ENCODE measurements around the gene HK3. TPM values are rescaled to one million over a fixed set of nuclear protein-coding genes. Genes with fewer than 3 reads are reported as not detected.

The HK3 gene
- total RNA-seq, 1 experiment from 2014 or later = not detected

DNA sequence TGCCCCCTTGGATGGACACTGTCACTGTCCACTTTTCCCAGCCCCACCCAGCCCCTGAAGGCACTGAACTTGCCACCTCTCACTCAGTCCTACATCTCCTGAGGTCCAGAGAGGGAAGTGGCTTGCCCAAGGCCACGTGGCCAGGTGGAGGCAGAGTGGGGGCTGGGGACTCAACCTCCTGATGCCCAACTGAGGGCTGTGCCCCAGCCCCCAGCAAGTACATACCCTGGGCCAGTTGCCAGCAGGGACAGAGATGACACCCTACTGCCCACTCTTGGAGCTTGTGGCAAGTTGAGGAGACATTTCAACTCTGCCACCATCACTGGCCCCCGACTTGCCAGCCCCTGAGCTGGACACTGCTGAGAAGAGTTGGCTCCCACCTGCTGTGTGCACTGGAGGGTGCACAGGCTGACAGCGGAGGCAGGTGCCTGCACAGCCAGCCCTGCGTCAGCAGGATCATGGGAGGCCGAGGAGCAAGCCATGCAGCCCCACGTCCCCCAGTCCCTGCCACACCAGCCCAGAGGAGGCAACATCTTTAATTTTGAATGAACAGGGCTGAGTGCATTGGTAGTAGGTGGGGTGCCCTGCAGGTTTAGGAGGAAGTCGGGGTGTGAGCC lies 49.4 kb downstream of the HK3 start:
- DNase-seq (ENCODE audit: low read depth) = no peak

DNA sequence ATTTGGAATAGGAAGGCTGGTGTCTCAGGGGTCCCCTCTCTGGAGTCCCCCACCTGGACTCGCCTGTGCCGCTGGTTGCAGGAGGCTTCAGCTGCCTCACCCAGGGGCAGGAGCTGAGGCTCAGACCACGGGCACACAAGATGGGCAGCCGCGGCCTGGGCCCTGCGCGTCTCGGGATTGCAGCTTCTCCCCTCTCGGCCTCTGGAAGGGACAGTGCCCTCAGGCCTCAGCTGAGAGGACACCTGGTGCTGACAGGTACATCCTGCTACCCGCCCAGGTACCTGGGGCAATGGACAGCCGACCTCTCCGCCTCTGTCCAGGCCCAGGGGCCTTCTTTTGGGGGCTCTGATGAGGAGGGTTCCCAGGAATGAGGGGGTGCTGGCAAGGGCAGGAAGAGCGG lies 50.5 kb downstream of the HK3 start:
- no peak for DNase-seq (ENCODE audit: low read depth)

DNA sequence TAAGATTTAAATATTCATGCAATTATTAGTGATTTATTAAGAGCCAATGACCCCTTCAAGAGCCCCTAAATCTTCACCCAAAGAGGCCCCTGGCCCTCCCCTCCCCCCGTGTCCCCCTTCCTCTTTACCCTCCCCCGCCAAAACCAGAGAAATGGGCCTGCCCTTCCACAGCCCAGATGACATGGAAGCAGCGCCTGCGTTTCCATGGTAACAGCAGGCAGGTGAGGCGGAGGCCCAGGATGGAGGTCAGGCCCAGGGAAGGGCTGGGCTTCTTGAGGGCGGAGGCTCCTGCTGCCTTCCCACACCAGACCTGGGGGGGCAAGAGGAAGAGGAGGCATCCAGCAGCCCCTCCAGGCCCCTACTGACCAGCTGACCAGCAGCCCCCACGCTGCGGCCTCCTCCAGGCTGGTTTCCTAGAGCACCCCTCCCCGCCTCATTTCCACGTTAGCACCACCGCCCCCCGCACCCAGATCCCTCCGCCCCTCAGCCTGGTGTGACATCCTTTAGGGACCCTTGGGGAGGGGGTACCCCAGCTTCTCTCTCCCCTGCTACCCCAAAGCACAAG lies 51.3 kb downstream of the HK3 start:
- no peak for DNase-seq (ENCODE audit: low read depth)

DNA sequence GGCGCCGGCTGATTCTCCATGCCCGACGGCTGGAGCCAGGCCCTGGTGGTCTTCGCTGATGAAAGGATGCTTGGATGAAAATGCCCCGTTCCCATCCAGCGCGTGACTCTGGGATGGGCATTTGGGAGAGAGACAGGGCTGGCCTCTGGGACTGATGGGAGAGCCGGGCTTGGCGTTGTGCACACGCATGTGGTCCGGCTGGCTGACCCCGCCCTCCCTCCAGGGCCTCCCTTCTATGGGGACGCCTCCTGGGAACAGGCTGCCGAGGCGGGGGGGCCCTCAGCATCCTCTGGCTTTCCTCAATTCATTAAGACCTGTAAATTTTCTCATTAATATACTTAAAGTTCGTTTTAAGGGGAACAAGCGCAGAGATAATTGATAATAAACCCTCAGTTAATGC lies 52.0 kb downstream of the HK3 start:
- no peak for DNase-seq (ENCODE audit: low read depth)

DNA sequence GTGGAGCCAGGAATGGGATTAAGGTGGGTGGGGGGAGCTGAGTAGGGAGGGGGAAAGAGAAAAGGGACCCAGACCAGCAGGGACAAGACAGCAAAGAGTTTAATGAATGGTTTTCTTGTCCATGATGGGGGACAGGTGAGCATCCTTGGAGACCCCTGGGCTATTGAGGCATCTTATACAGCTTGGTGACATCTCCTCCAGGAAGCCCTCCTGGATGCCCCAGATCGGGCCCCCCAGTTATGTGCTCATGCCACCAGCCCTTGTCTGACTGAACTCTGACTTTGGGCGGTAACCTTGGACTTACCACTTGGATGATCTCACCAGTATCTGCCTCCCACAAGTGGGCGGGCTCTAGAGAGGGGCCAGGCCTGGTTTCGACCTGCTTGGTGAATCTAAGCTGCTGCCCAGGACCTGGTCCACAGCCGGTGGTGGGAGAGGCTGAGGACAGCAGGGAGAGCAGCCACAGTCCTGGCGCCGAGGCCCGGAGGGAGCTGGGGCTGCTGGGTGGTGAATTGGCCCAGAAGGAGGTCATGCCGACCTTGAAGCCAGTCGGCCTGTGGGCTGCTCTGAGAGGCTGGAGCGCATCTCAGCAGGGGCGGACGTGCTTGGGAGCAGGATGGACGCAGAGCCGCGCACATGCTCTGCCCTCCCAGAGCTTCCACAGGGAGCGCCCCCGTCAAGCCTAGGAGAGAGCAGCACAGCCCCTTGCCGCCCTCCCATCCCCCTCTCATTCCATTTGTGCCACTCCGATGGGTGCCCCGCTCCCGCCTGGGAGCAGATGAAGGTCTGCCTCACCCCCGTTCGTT lies 52.6 kb downstream of the HK3 start:
- peak; percentile 73 for DNase-seq (ENCODE audit: low read depth)

DNA sequence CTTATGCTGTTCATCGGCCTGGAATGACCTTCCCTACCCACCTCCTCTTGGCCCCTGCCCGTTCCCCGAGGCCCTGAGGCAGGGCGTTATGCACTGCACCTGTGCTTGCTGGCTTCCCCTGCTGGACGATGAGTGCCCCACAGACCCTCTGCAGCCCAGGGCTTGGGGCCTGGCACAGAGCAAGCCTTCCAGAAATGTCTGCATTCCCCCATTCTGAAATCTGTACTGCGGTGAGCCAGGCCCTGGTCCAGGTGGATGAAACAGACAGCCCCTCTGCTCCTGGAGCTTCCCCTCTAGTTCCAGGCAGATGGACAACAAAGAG lies 53.8 kb downstream of the HK3 start:
- no peak for DNase-seq (ENCODE audit: low read depth)

DNA sequence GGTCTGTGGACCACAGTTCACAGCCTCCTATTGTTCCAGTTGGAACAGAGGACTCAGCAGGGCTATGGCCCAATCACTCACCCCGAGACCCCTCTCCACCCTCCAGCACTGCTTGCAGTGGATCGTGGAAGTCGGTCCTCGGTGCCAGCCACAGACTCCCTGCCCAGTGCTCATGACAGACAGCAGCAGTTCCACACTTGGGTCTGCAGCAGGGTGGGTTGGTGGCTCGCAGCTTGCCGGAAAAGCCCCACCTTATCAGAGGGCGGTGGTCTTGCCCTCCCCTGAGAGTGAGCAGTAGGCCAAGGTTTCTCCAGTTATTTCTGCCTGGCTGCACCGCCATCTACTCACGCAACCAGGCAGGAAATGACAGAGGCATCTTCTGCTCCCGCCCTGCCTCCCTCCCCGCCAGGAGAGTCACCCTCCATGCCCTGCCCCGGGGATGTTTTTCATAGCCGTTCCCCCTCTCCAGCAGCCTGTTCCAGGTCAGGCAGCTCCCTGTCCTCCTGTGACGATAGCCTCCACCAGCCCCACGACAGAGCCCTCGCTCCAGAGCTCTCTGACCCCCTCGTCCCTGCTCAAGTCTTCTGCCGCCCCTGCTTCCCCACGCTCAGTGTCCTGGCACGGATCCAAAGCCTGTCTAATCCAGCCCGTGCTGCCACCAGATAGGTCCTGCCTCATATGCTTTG lies 54.3 kb downstream of the HK3 start:
- DNase-seq (ENCODE audit: low read depth) = peak; percentile 90

DNA sequence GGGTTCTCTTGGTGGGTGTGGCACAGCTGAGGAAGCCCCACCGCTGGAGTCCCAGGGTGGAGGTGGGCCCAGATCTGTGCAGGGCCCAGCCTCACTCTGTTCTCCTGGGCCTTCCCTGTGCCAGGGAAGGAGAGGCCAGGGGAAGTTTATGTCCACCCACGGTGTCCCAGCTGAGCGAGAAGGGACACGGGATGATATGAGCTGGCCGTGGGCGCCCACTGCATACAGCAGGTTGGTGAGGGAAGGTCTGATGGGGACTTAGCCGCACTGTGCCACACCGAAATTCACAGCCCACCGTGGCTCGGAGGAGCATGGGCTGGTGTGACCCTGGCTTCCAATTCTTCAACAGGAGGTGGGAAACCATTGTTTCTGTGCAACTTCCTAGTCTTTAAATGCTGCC lies 54.9 kb downstream of the HK3 start:
- DNase-seq (ENCODE audit: low read depth) = no peak

DNA sequence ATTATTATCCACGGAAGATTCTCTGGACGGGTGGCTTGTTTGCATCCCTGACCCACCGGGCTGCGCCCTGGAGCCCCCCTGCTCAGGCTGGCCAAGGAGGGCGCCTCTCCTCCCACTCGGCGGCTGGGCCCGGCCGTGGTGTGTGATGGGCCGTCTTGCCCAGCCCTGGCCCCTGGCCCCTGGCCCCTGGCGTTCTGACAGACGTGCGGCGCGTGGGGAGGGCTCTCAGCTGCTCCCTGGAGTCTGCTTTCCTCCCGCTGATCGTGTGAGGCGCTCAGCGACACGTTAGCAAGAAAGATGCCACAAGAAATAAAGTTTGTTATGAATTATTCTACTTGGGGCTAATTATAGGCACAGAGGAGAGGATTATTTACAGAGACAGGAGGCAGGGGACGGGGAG lies 55.5 kb downstream of the HK3 start:
- DNase-seq (ENCODE audit: low read depth) = no peak

DNA sequence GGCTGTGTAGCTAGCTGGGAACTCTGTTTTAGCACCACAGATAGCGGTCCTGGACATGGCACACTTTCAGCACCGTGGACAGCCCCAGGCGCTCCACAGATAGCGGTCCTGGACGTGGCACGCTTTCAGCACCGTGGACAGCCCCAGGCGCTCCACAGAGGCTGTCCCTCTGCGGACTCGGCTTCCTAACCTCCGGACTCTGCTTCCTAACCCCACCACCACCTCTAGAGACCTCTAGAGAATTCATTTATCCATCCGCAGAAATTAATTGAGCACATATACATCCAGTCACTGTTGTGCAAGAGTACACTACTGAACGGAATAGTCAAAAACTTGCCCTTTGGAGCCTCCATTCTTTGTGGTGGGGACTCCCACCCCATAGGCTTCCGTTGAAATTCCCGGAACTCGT lies 61.4 kb downstream of the HK3 start:
- DNase-seq (ENCODE audit: low read depth) = peak; percentile 95

DNA sequence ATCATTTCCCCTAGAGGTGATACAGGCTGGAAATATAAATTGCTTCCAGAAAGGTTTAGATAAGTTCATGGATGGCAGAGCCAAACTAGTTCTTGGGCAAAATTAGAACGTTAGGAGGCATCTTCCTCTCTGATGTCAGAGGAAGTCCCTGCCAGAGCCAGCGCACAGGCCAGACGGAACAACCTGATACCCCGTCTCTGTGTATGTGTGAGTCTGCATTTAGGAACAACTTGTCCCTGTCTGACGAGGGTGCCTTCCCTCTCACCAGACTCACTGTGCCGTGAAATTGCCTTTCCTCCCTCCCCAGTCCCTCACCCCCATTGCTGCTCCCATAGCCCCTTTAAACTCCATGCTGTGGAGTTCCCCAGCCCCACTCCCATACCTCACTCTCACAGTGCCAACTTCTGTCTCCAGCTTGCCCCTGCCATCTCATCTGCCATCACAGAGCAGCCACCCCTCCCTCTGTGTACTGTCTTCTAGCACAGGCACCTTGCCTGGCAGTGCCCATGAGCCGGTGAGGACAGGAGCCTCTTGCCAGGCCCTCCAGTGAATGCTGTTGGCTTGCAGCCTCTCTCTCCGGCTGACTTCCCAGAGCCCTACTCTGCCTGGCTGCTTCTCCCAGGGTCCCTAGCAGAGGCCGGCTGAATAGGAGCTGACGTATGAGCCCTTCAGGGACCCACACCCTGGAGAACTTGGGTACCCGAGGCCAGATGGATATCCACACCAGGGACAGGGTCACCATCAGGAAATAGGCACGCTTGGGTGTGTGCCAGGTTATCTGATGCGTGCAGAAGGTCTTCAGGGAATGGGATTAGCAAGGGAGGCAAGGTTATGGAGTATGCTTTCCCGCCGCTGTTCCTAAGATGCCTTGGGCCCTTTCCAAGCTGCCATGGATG lies 62.1 kb downstream of the HK3 start:
- no peak for DNase-seq (ENCODE audit: low read depth)

DNA sequence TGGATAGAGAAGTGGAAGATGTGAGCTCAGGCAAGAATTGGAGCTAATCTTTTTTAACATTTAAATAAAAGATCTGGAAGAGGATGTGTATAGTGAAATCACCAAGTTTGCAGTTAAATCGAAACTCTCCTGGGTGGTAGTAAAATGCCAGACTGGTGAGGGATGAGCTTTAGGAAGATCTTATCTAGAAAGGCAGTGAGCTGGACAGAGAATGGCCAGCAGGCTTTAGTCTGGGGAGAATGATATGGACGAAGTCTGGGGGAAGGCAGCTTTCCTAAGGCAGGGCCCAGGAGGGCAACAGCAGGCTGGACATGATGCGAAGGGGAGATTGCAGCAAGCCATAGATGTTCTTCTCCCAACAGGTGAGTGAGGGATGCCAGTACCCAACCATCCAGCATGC lies 63.2 kb downstream of the HK3 start:
- no peak for DNase-seq (ENCODE audit: low read depth)

DNA sequence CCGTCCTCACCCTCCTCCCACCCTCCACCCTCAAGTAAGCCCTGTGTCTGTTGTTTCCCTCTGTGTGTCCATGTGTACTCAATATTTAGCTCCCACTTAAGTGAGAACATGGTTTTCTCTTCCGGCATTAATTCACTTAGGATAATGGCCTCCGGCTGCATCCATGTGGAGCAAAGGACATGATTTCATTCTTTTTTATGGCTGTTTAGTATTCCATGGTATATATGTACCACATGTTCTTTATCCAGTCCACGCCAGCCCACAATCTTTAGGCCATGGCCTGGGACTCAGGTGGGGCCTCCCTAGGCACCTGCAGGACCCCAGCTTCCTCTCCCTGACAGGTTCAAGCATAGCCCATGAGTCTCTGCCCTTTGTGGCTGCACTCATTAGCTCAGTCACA lies 65.9 kb downstream of the HK3 start:
- no peak for DNase-seq (ENCODE audit: low read depth)

DNA sequence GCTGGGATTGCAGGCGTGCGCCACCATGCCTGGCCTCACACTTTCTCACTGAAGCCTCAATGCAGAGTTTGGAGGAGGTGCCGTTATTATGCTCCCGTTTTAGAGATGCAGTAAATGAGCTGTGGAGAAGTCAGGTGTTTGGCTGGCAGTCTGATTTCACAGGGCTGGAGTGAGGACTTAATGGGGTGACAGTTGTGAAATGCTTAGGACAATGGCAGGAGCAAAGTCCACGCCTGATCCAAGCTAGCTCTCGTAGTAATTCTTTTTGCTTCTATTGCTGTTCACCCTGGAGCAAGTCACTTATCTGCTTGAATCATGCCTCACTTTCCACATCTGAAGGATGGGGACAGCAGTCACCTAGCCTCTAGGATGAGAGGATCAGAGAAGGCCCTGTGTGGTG lies 67.0 kb downstream of the HK3 start:
- DNase-seq (ENCODE audit: low read depth) = no peak

DNA sequence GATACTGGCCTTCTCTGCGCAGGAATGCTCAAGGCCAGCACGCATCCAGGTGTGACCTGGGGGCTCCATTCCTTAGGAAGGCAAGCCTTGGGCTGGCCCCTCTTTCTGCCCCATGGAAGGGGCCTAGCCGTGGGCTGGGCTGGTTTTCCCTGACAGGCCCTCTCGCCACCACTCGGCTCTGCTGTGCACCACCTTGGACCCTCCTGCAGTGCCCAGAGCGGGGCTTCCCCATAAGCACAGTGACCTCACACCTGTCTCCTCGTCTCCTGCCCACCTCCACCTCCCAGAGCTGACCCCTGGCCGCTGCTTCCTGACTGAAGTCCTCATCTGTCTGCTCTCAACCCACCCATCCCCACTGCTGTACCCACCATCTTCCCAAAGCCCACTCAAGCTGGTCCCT lies 67.7 kb downstream of the HK3 start:
- no peak for DNase-seq (ENCODE audit: low read depth)

DNA sequence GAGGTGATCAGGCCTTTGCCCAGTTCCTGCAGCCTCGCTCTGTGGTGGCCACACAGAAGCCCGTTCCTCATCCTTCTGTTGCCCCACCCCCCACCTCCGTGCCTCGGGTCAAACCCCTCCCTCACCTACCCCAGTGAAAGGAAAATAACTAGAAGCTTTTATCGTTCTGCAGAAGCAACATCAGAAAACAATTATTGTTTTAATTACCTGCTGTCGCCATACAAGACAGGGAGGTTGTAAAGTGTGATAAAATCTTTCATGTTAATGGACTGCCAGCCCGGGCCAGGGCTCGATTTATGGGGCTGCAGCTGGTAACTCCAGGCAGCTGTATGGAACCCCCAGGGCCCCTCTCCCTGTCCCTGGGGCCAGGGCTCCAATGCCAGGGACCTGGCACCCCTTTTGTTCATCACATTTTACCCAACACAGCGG lies 68.1 kb downstream of the HK3 start:
- DNase-seq (ENCODE audit: low read depth) = no peak

Other genes with a start within 250 kb of the HK3 start
- gene UNC5A, start 88.8 kb downstream of the HK3 start, total RNA-seq (2014; rRNA removed; shearing (Covaris generic)) = 0.06 TPM in 2 replicates
- 34.5 and 39.7 TPM in 2 replicates for gene UIMC1, start 107.4 kb upstream of the HK3 start, total RNA-seq (2014; rRNA removed; shearing (Covaris generic))
- gene ZNF346, start 123.3 kb upstream of the HK3 start, total RNA-seq (2014; rRNA removed; shearing (Covaris generic)) = 15.6 and 19.1 TPM in 2 replicates
- 0.57 and 0.97 TPM in 2 replicates for gene FGFR4, start 187.6 kb upstream of the HK3 start, total RNA-seq (2014; rRNA removed; shearing (Covaris generic))
- gene NSD1, start 234.4 kb upstream of the HK3 start, total RNA-seq (2014; rRNA removed; shearing (Covaris generic)) = 25.4 and 45.7 TPM in 2 replicates